Stimulated activated CD8-positive, alpha-beta memory T cell treated with anti-CD3 and anti-CD28 coated beads, Interleukin-2, amount 100 ng/mL, for 1 hour (primary cell): ENCODE data around the gene DENND4C.
"Not testable (repeated sequence)": the region's sequence is repeated elsewhere in the genome, so short reads cannot be mapped to it uniquely, and the experiment has no call there.

Source experiments
- DNase-seq, 2 donors: peaks; one replicate each; pipeline ENCODE4 v3.0.0-alpha.2; 2020; ENCODE audit warnings: low read depth in 2 of 2

The DENND4C gene

GRCh38 chr9:19224563-19224962 is 5.9 kb upstream of the DENND4C start:
- no peak for DNase-seq

- no peak for DNase-seq
These were observed 718 bp upstream of the DENND4C start for GRCh38 chr9:19229595-19230354.

GRCh38 chr9:19231126-19231903 is 822 bp downstream of the DENND4C start:
- DNase-seq = peak; percentile 1 to 2

- no peak for DNase-seq
These were observed 1.7 kb downstream of the DENND4C start for GRCh38 chr9:19231904-19232822.

- DNase-seq = no peak
These were observed 2.3 kb downstream of the DENND4C start for GRCh38 chr9:19232823-19233194.

- DNase-seq = no peak
These were observed 2.9 kb downstream of the DENND4C start for GRCh38 chr9:19233344-19233743.

GRCh38 chr9:19239955-19240354 is 9.5 kb downstream of the DENND4C start:
- no peak for DNase-seq

GRCh38 chr9:19241728-19242127 is 11.2 kb downstream of the DENND4C start:
- no peak for DNase-seq

- no peak for DNase-seq
These were observed 13.0 kb downstream of the DENND4C start for GRCh38 chr9:19243366-19244033.

- no peak for DNase-seq
These were observed 16.4 kb downstream of the DENND4C start for GRCh38 chr9:19246891-19247290.

GRCh38 chr9:19247420-19247819 is 16.9 kb downstream of the DENND4C start:
- DNase-seq = no peak

- not testable (repeated sequence) for DNase-seq
These were observed 19.9 kb downstream of the DENND4C start for GRCh38 chr9:19250346-19250745.

GRCh38 chr9:19251203-19251602 is 20.7 kb downstream of the DENND4C start:
- DNase-seq = not testable (repeated sequence)

- DNase-seq = not testable (repeated sequence)
These were observed 21.1 kb downstream of the DENND4C start for GRCh38 chr9:19251622-19252021.

- no peak for DNase-seq
These were observed 21.8 kb downstream of the DENND4C start for GRCh38 chr9:19252174-19252884.

GRCh38 chr9:19252885-19253219 is 22.4 kb downstream of the DENND4C start:
- DNase-seq = no peak

GRCh38 chr9:19255112-19255511 is 24.6 kb downstream of the DENND4C start:
- no peak for DNase-seq

- DNase-seq = no peak
These were observed 25.3 kb downstream of the DENND4C start for GRCh38 chr9:19255821-19256220.

GRCh38 chr9:19259665-19260255 is 29.3 kb downstream of the DENND4C start:
- DNase-seq = not testable (repeated sequence)

GRCh38 chr9:19265602-19266001 is 35.1 kb downstream of the DENND4C start:
- not testable (repeated sequence) for DNase-seq
